UCSD-AML1 (cell line): ENCODE measurements around the gene ACTN2.
"Not testable (repeated sequence)": the region's sequence is repeated elsewhere in the genome, so short reads cannot be mapped to it uniquely, and the experiment has no call there.

Experiments used
- DNase-seq: peaks from one replicate; lab custom pipeline; 2025; ENCODE audit not compliant: unreplicated experiment; lab: John Stamatoyannopoulos, UW

ACTN2 gene

GRCh38 chr1:236685917-236686814 lies at the start of gene ACTN2:
ACTN2 (plus strand) TSS chr1:236686499; CDS start chr1:236686674, 175 bp downstream.
- DNase-seq, result no peak

DNA sequence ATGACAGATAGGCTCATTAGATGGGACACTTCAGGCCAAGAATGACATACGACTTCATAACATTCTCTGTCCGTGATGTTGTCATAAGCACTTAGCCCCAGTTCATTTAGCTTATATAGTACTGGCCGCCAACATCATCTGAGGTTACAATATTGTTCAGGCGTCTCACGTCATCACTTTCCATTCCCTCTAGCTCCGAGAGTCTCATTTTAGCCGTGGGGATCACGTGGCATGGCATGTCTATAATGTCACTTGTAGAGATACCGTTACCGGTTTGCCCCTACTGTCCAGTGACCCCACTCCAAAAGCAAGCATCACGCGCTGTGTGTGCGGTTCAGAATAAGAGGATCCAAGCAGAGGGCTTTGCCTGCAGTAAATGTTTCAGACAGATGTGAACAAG lies 47.4 kb upstream of the ACTN2 start:
- DNase-seq, result no peak

GRCh38 chr1:236639686-236640085 lies 46.6 kb upstream of the ACTN2 start:
- no peak for DNase-seq

DNA sequence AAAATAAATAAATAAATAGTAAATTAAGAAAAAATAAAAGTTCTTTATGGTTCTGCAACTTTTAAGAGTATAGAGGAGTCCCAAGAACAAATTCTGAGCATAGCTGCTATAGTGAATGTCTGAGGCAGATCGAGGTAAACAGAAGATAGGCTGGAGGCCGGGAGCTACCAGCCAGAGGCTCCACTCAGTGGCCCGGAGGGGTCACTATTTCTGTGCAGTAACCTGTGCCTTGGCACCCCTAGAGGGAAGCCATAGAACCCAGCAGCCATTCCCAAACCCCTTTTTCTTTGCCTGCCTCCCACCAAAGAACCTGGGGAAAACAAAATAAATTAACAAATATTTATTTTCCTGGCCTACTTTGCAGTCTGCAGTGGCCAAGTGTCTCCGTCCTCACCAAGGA lies 43.5 kb upstream of the ACTN2 start:
- DNase-seq, result no peak

GRCh38 chr1:236645016-236645680 lies 41.2 kb upstream of the ACTN2 start:
- no peak for DNase-seq

DNA sequence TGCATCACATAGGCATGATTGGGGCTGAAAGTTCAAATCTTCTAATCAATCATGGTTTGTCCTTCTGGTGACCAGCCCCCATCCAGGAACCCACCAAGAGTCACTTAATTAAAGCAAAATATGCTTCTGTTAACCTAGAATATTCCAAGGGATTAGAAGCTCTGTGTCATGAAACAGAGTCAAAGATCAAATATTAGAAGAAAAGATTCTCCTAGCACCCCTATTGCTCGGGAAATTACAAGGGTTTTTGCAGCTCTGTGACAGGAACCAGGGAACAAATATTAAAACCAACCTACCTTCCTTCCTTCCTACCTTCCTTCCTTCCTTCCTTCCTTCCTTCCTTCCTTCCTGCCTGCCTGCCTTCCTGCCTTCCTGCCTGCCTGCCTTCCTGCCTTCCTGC lies 31.8 kb upstream of the ACTN2 start:
- DNase-seq, result no peak

- no peak for DNase-seq
Observed at GRCh38 chr1:236654957-236655356, 31.3 kb upstream of the ACTN2 start.

DNA sequence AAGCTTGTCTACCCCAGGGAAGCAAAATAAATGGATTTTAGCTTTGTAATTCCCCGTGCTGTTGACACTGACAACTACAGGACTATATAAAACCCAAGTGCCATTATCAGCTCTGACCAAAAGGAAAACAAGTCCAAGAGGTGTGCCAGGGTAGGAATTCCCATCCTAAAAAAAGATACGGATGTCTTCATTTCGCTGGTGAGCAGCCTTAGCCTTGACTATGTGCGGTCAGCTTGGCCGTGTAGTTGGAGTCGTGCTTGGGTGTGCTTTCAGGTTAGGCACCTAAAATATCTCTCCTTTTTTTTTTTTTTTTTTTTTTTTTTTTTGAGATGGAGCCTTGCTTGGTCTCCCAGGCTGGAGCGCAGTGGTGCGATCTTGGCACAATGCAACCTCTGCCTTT lies 28.9 kb upstream of the ACTN2 start:
- no peak for DNase-seq

DNA sequence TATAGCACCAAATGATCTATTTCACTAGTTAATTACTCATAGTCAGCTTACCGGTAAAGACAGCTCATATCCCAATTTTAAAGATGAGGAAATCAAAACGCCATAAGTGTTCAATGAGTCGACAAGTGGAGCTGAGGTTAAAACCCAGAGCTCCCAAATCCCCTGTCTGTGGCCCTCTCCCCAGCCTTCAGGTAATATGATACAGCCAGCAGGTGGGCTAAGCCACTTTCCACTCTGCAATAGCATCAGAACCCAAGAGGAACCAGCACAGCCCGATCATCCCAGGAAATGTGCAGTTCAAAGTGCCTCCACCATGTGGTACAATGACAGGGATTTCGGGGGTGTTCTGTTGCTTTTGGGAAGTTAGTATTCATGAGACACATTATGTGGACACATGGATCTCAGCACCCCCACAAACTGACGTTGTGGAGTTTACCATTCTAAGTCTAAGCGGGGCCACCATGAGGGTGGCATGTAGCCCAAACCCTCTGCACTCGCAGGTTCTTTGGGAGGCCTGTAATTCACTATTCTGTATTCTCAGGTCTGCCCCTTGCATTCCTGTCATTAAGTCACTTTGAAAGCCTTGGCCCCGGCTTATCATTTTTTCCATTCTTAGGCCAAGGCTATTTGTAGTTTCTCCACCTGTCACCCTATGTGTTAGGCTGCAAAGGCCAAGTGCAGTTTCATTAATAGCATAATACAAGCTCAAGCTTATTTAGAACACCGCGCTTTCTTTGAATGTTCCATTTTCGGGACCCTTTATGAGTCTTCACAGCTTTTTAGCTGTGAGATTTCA lies 26.3 kb upstream of the ACTN2 start:
- no peak for DNase-seq

GRCh38 chr1:236663934-236664333 lies 22.4 kb upstream of the ACTN2 start:
- DNase-seq, result no peak

DNA sequence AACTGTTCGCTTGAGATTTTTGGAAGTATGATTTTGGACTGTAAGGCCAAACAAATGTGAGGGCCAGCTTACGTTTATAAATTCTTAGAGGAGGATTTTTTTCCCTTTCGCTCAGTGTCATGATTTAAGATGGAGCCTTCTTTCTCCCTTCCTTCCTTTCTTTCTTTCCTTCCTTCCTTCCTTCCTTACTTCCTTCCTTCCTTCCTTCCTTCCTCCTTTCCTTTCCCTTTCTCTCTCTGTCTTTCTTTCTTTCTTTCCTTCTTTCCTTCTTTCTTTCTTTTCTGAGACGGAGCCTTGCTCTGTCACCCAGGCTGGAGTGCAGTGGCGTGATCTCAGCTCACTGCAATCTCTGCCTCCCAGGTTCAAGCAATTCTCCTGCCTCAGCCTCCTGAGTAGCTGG lies 17.4 kb upstream of the ACTN2 start:
- not testable (repeated sequence) for DNase-seq

GRCh38 chr1:236670060-236670459 lies 16.2 kb upstream of the ACTN2 start:
- DNase-seq, result no peak

DNA sequence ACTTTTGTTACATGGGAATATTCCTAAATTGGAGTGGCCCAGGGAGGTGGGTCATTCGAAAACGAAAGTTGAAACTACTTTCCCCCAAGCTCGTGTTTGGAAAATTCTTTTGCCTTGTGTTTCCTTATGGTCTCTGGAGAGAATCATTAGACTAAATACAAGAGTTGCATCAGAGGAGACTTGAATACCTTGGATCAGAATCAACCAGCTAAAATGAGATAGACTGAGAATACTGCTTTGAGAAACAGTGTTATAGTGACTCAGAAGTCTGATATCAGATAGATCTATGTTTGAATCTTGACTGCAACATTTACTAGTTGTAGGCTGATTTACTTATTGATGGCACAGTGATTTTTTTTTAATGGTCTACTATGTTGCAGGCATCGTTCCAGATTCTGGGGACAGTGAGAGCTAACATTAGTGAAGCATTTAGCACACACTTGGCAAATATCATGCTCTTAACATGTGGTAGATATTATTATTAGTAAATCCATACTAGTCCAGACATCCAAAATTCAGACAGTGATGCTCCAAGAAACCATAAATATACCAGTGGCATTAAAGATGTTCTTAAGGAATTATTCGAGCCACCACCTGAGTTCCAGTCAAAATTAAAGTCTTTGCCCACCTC lies 12.9 kb upstream of the ACTN2 start:
- no peak for DNase-seq

DNA sequence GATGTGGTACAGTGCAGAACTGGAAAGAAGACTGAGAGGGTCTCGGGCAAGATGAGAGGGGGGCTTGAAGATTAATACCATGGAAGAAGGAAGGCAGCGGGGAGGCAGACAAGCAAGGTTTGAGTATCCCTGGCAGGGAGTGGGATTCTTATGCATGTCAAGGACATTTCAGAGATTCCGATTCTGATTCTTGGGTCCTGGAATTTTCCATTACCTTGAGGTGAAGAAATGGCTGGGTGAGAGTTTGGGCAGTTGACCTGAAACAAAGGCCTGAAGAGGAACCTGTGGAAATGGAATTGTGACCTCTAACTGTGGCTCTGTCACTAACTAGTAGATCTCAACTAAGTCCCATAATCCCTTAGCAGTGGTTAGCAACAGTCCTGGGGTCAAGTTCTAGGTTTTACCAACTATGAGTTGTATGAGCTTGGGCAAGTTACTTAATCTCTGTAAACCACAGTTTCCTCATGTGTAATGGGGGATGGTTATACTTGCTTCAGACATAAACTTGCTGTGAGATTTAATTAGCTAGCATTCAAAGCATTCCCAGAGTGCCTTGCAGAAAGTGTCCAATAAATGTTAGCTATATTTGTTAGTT lies 8.6 kb upstream of the ACTN2 start:
- DNase-seq, result no peak

GRCh38 chr1:236681219-236681618 lies 5.1 kb upstream of the ACTN2 start:
- DNase-seq, result no peak

- DNase-seq, result no peak
Observed at GRCh38 chr1:236685205-236685916, 938 bp upstream of the ACTN2 start.

DNA sequence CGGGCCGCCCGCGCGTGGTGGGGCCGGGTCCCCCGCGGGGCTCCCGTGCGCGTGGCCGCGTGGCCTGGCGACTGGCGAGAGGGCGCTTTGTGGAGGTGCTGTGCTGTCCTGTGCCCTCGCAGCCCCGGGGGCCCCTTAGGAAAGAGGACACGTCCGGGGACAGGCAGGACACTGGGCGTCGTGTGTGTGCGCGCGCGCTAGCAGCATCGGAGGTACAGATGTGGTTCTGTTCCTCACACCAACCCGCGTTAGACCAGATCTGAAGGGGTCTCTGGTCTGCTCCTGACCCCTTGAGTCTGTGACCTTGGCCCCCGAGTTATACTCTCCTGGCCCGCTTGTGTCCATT lies 489 bp downstream of the ACTN2 start:
- DNase-seq, result no peak

DNA sequence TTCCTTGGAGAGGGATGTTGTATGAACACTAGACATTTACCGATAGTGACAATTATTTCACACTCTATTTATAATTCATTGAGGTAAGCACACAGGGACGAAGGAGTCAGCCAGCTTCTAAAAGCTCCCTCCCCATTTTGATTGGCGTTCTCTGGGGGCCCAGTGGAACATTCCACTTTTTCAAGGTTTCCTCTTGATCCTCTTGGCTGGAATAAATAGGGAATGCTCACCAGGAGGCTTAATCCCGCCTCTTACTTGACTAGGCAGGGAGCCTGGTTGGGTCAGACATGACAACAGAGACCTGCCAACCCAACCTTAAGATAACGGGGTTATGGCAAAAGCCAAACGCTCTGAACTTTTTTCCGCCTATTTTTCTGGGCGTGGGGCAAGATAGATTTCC lies 974 bp downstream of the ACTN2 start:
- DNase-seq, result no peak

DNA sequence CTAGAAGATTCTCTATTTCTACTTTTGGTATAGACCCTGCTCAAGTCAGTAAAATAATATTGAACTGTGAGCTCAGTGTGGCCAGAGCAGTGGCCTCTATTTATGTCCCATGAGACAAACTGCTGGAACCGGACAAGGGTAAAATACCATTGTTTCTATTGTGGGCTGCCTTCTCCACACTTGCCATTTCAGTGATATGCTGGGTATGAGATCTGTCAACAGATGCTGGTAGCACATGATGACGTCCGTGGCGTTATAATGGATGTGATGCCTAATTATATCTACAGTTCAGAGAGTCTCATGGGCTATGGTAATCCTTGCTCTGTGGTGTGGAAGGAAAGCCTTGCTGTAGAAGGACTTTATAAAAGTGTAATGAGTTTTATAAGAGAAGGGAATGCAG lies 2.4 kb downstream of the ACTN2 start:
- DNase-seq, result no peak
